ENCODE data around the gene RACK1. TPM values are rescaled to one million over a fixed set of nuclear protein-coding genes. Genes with fewer than 3 reads are reported as not detected.
A peak's percentile ranks its signal among the peaks of the same experiment; 100 is the strongest.
"Not testable (repeated sequence)": the region's sequence is repeated elsewhere in the genome, so short reads cannot be mapped to it uniquely, and the experiment has no call there.

RACK1 gene
- total and polyA plus RNA-seq, 4 donors = 1,370 to 2,875 (median 1,528) TPM

GRCh38 chr5:181218795-181219124 lies 24.9 kb downstream of the RACK1 start:
- WGBS (ENCODE audit: insufficient coverage) = 19% methylated on average over 6 of the region's 10 CpGs
- Histone ChIP-seq H3K27ac (ENCODE audit: low read depth, low read length) (peak overlapping the region; percentile 69), H3K4me3 (ENCODE audit: low read depth, low read length) (peak overlapping the region; percentile 57), H3K9me3 (ENCODE audit: control insufficient read depth, insufficient read depth, low read length) (no peaks in the 10 kb centered on the region), H3K36me3 (ENCODE audit: control insufficient read depth, insufficient read depth, low read length) (no peaks in the 10 kb centered on the region), H3K4me1 (ENCODE audit: control insufficient read depth, insufficient read depth, low read length) (peaks cover 46% of the 10 kb centered on the region), H3K27me3 (ENCODE audit: control insufficient read depth, insufficient read depth, low read length) (peaks cover 46% of the 10 kb centered on the region)
- peak in 1 of 6 donors; percentile 37 for DNase-seq (ENCODE audit: low read depth in 4 of 6, low spot score in 6 of 6)

DNA sequence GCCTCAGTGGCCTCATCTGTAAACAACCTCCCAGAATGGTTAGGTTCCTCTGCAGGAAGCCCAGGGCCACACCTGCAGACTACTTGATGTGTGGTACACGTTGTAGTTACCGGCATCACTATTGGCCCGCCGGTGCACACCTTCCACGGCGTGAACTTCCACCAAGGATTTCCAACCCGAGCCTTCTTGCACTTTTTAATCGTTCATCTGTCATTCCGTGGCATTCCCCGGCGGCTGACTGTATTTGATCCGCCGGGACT lies 26.0 kb downstream of the RACK1 start:
- no peak for DNase-seq (ENCODE audit: low read depth in 4 of 6, low spot score in 6 of 6)
- Histone ChIP-seq H3K4me3 (ENCODE audit: low read depth, low read length) (peak overlapping the region; percentile 57), H3K27me3 (ENCODE audit: control insufficient read depth, insufficient read depth, low read length) (peaks cover 53% of the 10 kb centered on the region), H3K27ac (ENCODE audit: low read depth, low read length) (peak overlapping the region; percentile 57), H3K36me3 (ENCODE audit: control insufficient read depth, insufficient read depth, low read length) (no peaks in the 10 kb centered on the region), H3K9me3 (ENCODE audit: control insufficient read depth, insufficient read depth, low read length) (no peaks in the 10 kb centered on the region), H3K4me1 (ENCODE audit: control insufficient read depth, insufficient read depth, low read length) (peaks cover 45% of the 10 kb centered on the region)
- WGBS (ENCODE audit: insufficient coverage) = 2% methylated on average over 11 of the region's 13 CpGs

- peak in 2 of 6 donors; percentile 58 to 72 for DNase-seq (ENCODE audit: low read depth in 4 of 6, low spot score in 6 of 6)
- Histone ChIP-seq H3K4me3 (ENCODE audit: low read depth, low read length) (peak overlapping the region; percentile 57), H3K4me1 (ENCODE audit: control insufficient read depth, insufficient read depth, low read length) (peaks cover 41% of the 10 kb centered on the region), H3K36me3 (ENCODE audit: control insufficient read depth, insufficient read depth, low read length) (no peaks in the 10 kb centered on the region), H3K27ac (ENCODE audit: low read depth, low read length) (peak overlapping the region; percentile 57), H3K9me3 (ENCODE audit: control insufficient read depth, insufficient read depth, low read length) (no peaks in the 10 kb centered on the region), H3K27me3 (ENCODE audit: control insufficient read depth, insufficient read depth, low read length) (peaks cover 53% of the 10 kb centered on the region)
- WGBS (ENCODE audit: insufficient coverage) = under 1% methylated on average over 46 of the region's 46 CpGs
These were observed 26.4 kb downstream of the RACK1 start for GRCh38 chr5:181217111-181217802.

GRCh38 chr5:181215997-181216989 lies 27.4 kb downstream of the RACK1 start:
- H3K27me3 ChIP-seq (ENCODE audit: control insufficient read depth, insufficient read depth, low read length) = peaks cover 58% of the 10 kb centered on the region
- WGBS (ENCODE audit: insufficient coverage) = 43% methylated on average over 35 of the region's 44 CpGs
- H3K4me1 ChIP-seq (ENCODE audit: control insufficient read depth, insufficient read depth, low read length) = peaks cover 32% of the 10 kb centered on the region
- no peaks in the 10 kb centered on the region for H3K36me3 ChIP-seq (ENCODE audit: control insufficient read depth, insufficient read depth, low read length)
- H3K9me3 ChIP-seq (ENCODE audit: control insufficient read depth, insufficient read depth, low read length) = no peaks in the 10 kb centered on the region
- DNase-seq (ENCODE audit: low read depth in 4 of 6, low spot score in 6 of 6) = no peak
- no peak overlapping the region for H3K27ac ChIP-seq (ENCODE audit: low read depth, low read length)
- H3K4me3 ChIP-seq (ENCODE audit: low read depth, low read length) = peak overlapping the region; percentile 57

GRCh38 chr5:181214249-181214648 lies 29.5 kb downstream of the RACK1 start:
- Histone ChIP-seq H3K27me3 (ENCODE audit: control insufficient read depth, insufficient read depth, low read length) (peaks cover 51% of the 10 kb centered on the region), H3K4me1 (ENCODE audit: control insufficient read depth, insufficient read depth, low read length) (peaks cover 27% of the 10 kb centered on the region)
- H3K9me3 ChIP-seq (ENCODE audit: control insufficient read depth, insufficient read depth, low read length); DNase-seq (ENCODE audit: low read depth in 4 of 6, low spot score in 6 of 6); H3K36me3 ChIP-seq (ENCODE audit: control insufficient read depth, insufficient read depth, low read length); H3K27ac ChIP-seq (ENCODE audit: low read depth, low read length); H3K4me3 ChIP-seq (ENCODE audit: low read depth, low read length): not testable (repeated sequence)
- WGBS (ENCODE audit: insufficient coverage) = 95% methylated on average over 8 of the region's 10 CpGs

DNA sequence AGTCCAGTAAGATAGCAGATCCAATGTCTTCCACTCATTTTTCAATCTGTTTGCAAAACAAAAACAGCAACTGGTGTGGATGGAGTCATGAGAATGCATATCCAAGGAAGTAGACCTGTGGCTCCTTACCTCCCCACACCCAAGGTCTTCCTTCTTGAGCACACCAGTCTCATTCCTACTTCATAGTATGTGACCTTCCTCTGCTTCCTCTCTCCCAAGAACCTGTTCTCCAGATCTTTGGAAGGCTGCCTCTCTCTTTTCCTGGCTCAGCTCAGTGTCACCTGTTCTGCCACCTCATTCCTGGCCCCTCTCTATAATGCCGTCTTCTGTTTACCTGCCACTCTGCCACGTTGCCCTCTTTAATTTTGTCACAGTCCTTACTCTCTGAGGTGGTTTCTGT lies 30.8 kb downstream of the RACK1 start:
- Histone ChIP-seq H3K36me3 (ENCODE audit: control insufficient read depth, insufficient read depth, low read length) (no peaks in the 10 kb centered on the region), H3K4me1 (ENCODE audit: control insufficient read depth, insufficient read depth, low read length) (peaks cover 20% of the 10 kb centered on the region), H3K9me3 (ENCODE audit: control insufficient read depth, insufficient read depth, low read length) (no peaks in the 10 kb centered on the region), H3K4me3 (ENCODE audit: low read depth, low read length) (no peak overlapping the region), H3K27ac (ENCODE audit: low read depth, low read length) (no peak overlapping the region), H3K27me3 (ENCODE audit: control insufficient read depth, insufficient read depth, low read length) (peaks cover 49% of the 10 kb centered on the region)
- WGBS (ENCODE audit: insufficient coverage) = no CpG with 5 or more reads among the region's 2 CpGs
- no peak for DNase-seq (ENCODE audit: low read depth in 4 of 6, low spot score in 6 of 6)

GRCh38 chr5:181212080-181212479 lies 31.6 kb downstream of the RACK1 start:
- 53% methylated on average over 2 of the region's 6 CpGs for WGBS (ENCODE audit: insufficient coverage)
- no peak for DNase-seq (ENCODE audit: low read depth in 4 of 6, low spot score in 6 of 6)
- Histone ChIP-seq H3K27me3 (ENCODE audit: control insufficient read depth, insufficient read depth, low read length) (peaks cover 40% of the 10 kb centered on the region), H3K4me1 (ENCODE audit: control insufficient read depth, insufficient read depth, low read length) (peaks cover 17% of the 10 kb centered on the region), H3K27ac (ENCODE audit: low read depth, low read length) (no peak overlapping the region), H3K4me3 (ENCODE audit: low read depth, low read length) (no peak overlapping the region), H3K9me3 (ENCODE audit: control insufficient read depth, insufficient read depth, low read length) (no peaks in the 10 kb centered on the region), H3K36me3 (ENCODE audit: control insufficient read depth, insufficient read depth, low read length) (no peaks in the 10 kb centered on the region)

DNA sequence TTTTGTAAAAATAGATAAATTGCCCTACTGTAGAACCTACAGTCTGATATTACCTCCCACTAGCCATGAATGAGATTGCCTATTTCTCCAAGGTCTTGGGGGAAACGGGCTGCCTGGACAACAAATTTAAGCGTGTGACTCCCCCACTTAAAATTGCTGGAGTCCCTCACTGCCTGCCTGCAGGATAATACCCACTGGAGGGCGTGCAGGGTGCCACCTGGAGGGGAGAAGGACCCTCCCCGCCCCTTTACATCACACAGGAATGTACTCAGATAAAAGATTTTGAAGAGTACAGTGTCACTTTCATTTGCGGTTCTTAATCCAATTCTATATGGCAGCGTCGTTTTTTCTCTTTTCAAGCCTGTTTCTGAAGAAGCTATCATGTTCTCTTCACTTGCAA lies 32.5 kb downstream of the RACK1 start:
- Histone ChIP-seq H3K9me3 (ENCODE audit: control insufficient read depth, insufficient read depth, low read length) (no peaks in the 10 kb centered on the region), H3K36me3 (ENCODE audit: control insufficient read depth, insufficient read depth, low read length) (no peaks in the 10 kb centered on the region), H3K27ac (ENCODE audit: low read depth, low read length) (no peak overlapping the region), H3K4me3 (ENCODE audit: low read depth, low read length) (no peak overlapping the region), H3K4me1 (ENCODE audit: control insufficient read depth, insufficient read depth, low read length) (peaks cover 18% of the 10 kb centered on the region), H3K27me3 (ENCODE audit: control insufficient read depth, insufficient read depth, low read length) (peaks cover 35% of the 10 kb centered on the region)
- DNase-seq (ENCODE audit: low read depth in 4 of 6, low spot score in 6 of 6) = no peak
- 33% methylated on average over 5 of the region's 7 CpGs for WGBS (ENCODE audit: insufficient coverage)

- WGBS (ENCODE audit: insufficient coverage) = 81% methylated on average over 13 of the region's 17 CpGs
- not testable (repeated sequence) for H3K4me3 ChIP-seq (ENCODE audit: low read depth, low read length); H3K9me3 ChIP-seq (ENCODE audit: control insufficient read depth, insufficient read depth, low read length); DNase-seq (ENCODE audit: low read depth in 4 of 6, low spot score in 6 of 6); H3K27ac ChIP-seq (ENCODE audit: low read depth, low read length); H3K36me3 ChIP-seq (ENCODE audit: control insufficient read depth, insufficient read depth, low read length)
- peaks cover 19% of the 10 kb centered on the region for H3K4me1 ChIP-seq (ENCODE audit: control insufficient read depth, insufficient read depth, low read length)
- H3K27me3 ChIP-seq (ENCODE audit: control insufficient read depth, insufficient read depth, low read length) = peaks cover 30% of the 10 kb centered on the region
These were observed 33.0 kb downstream of the RACK1 start for GRCh38 chr5:181210698-181211097.

DNA sequence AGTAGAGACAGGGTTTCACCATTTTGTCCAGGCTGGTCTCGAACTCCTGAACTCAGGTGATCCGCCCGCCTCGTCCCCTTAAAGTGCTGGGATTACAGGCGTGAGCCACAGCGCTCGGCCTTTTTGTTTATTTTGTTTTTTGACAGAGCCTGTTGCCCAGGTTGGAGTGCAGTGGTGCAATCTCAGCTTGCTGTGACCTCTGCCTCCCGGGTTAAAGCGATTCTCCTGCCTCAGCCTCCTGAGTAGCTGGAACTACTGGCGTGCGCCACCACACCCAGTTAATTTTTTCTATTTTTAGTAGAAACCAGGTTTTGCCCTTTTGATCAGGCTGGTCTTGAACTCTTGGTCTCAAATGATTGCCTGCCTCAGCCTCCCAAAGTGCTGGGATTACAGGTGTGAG lies 33.6 kb downstream of the RACK1 start:
- H3K4me3 ChIP-seq (ENCODE audit: low read depth, low read length); H3K27ac ChIP-seq (ENCODE audit: low read depth, low read length); H3K36me3 ChIP-seq (ENCODE audit: control insufficient read depth, insufficient read depth, low read length); DNase-seq (ENCODE audit: low read depth in 4 of 6, low spot score in 6 of 6); H3K9me3 ChIP-seq (ENCODE audit: control insufficient read depth, insufficient read depth, low read length): not testable (repeated sequence)
- WGBS (ENCODE audit: insufficient coverage) = 79% methylated on average over 7 of the region's 11 CpGs
- Histone ChIP-seq H3K27me3 (ENCODE audit: control insufficient read depth, insufficient read depth, low read length) (peaks cover 30% of the 10 kb centered on the region), H3K4me1 (ENCODE audit: control insufficient read depth, insufficient read depth, low read length) (peaks cover 24% of the 10 kb centered on the region)
